HUDEP-2 (cell line): ENCODE results near the gene OR10D3.
A peak's percentile ranks its signal among the peaks of the same experiment; 100 is the strongest.

ENCODE experiments used
- DNase-seq, 76 experiments: peaks; one replicate each; lab custom pipeline; 2025; ENCODE audit not compliant: unreplicated experiment in 76 of 76; lab: John Stamatoyannopoulos, UW

OR10D3 gene

GRCh38 chr11:124194293-124195188, 11.4 kb downstream of the OR10D3 start:
- DNase-seq: peak in 1 of 76 experiments; percentile 31

- DNase-seq: peak in 66 of 76 experiments; percentile 7 to 81 (median 52)
Observed at GRCh38 chr11:124195189-124195734, 12.1 kb downstream of the OR10D3 start.

- DNase-seq: no peak
Observed at GRCh38 chr11:124197999-124198398, 14.9 kb downstream of the OR10D3 start.

- DNase-seq: no peak
Observed at GRCh38 chr11:124198897-124199296, 15.8 kb downstream of the OR10D3 start.

DNA sequence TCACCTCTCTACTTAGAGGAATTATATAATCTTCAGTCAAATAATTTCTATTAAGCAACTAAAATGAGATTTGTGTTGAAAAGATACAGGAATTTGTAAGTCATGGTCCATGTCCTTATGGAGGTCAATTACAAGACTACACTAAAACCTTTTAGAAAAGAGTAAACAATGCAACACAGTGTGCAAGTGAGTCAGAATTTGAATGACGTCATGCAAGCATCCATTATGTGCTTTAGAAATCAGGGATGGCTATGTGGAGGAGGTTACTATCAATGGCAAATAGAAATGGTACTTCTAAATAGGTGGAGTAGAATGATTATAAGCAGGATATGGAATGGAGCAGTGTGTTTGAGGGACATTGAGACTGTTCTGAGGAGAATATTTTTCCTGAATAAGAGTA, 16.6 kb downstream of the OR10D3 start:
- DNase-seq: no peak

DNA sequence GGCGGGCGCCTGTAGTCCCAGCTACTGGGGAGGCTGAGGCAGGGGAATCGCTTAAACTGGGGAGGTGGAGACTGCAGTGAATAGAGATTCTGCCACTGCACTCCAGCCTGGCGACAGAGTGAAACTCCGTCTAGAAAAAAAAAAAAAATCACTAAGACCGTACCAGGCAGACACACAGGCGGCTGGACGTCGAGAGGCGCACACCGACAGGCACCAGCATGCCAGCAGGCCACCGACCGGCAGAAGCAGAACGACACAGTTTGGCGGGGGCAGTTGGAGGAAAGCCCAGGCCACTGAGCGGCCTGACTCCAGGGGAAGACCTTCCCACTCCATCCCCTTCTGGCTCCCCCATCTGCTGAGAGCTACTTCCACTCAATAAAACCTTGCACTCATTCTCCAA, 17.5 kb downstream of the OR10D3 start:
- no peak for DNase-seq

DNA sequence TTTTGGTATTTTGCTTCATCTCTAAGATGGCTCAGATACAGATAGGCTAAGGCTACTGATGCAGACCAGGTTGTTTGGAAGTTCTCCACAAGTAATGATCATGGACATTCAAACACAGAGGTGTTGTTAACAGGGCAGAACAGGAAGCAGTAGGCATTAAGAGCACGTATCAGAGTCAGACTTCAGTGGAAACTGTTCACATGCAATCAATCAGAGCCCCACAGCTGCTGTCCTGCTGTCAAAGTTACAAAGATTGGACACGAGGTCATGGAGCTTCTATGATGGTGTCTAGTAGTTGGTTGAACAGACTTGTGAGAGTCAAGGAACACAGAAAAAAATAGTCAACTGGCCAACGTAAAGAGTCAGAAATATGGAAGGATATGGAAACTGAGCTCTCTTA, 19.8 kb downstream of the OR10D3 start:
- DNase-seq: peak in 1 of 76 experiments; percentile 17

- DNase-seq: no peak
Observed at GRCh38 chr11:124204008-124204407, 20.9 kb downstream of the OR10D3 start.

DNA sequence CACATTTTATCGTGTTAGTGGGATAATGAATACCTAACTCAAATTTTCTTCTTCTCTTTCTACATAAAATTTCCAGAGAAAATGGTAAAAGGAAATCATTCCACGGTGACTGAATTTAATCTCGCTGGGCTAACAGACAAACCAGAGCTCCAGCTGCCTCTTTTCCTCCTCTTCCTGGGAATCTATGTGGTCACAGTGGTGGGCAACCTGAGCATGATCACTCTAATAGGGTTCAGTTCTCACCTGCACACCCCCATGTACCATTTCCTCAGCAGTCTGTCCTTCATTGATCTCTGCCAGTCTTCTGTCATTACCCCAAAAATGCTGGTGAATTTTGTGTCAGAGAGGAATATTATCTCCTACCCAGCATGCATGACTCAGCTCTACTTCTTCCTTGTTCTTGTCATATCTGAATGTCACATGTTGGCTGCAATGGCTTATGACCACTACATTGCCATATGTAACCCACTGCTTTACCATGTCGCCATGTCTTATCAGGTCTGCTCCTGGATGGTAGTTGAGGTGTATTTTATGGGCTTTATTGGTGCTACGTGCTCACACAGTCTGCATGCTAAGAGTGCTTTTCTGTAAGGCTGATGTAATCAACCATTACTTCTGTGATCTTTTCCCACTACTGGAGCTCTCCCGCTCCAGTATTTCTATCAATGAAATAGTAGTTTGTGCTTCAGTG, 24.1 kb downstream of the OR10D3 start:
- peak in 53 of 76 experiments; percentile 7 to 84 (median 43) for DNase-seq

GRCh38 chr11:124209824-124210357, 26.7 kb downstream of the OR10D3 start:
- no peak for DNase-seq

DNA sequence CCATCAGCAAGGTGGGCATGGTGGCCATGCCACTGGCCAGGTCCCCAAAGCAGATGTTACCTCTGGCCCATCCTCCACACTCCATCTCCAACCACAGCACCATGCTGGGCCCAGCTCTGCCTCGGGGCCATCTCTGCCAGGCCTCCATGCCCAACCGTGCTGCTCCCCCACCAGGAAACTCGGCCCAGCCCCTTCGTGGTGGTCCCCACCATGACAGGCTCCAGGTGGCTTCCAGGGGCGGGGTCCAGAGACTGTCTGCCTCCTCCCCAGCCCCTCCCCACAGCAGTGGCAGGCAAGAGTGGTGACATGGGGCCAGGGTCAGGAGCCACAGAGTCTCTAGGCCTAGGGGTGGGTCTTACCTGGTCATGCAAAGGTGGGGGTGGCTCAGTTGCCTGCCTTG, 27.3 kb downstream of the OR10D3 start:
- no peak for DNase-seq

DNA sequence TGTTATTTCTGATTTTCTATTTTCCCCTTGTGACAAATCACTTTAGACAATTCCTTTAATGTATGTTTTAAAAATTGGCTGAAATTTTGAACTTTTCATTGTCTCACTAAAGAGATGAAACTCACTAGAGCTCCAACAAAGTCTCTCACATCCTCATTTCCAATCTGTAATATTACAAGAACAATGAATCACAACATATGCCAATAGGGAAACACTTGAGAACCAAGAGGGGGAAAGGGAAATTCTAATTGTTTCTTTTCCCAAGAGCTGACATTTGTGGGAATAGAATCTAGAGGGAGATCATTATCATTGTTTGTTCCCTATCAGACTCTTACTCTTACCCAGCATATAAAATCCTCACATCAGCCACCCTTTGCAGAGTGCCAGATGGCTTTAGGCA, 28.2 kb downstream of the OR10D3 start:
- DNase-seq: no peak

DNA sequence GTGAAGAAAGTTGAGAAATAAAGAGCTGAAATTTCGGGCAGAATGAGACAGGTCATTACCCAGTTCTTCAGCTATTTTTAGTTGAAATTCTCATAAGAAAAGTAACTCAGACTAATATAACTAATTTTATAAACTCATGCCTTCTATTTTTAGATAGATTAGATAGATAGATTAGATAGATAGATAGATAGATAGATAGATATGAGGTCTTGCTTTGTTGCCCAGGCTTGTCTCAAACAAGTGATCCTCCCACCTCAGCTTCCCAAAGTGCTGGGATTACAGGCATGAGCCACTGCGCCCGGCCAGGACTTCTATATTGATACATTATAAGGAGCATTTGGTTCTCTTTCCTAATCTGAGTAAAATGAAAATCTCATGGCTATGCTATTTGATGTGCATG, 30.9 kb downstream of the OR10D3 start:
- no peak for DNase-seq

DNA sequence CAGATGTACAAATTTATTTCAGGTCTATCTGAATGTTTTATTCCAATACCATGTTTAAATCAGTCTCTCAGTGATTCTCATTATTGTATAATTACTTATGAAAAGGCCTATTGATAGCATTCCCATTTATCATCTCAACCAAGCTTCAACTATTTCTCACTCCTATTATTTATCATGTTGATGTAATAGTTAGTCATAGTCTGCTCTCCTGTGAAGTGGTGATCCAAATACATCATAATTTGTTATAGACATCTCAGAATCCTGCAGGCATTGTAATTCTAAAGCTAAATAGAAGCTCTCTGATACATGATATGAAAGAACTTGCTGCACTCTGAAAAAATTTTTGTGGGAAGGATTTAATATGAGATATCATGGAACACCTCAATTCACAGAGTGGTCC, 36.0 kb downstream of the OR10D3 start:
- DNase-seq: no peak

DNA sequence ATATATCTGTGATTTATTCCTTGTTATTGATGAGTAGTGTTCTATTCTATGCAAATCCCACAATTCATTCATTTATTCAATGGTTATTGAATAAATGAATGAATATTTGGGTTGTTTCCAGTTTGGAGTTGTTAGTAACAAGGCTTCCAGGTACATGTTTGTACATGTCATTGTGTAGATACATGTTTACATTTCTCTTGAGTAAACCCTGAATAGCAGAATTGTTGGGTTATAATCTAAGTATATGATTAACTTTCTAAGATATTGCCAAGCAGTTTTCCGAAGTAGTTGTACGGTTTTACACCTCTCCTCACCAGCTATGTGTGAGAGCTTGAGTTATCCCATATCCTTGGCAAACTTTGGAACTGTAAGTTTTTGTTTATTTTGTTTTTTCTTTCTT, 39.3 kb downstream of the OR10D3 start:
- DNase-seq: no peak

- DNase-seq: peak in 17 of 76 experiments; percentile 1 to 55 (median 16)
Observed at GRCh38 chr11:124224618-124225423, 41.7 kb downstream of the OR10D3 start.

- no peak for DNase-seq
Observed at GRCh38 chr11:124225471-124225870, 42.3 kb downstream of the OR10D3 start.

- DNase-seq: no peak
Observed at GRCh38 chr11:124233376-124233775, 50.2 kb downstream of the OR10D3 start.
